Stimulated activated CD8-positive, alpha-beta memory T cell treated with anti-CD3 and anti-CD28 coated beads, Interleukin-2, amount 100 ng/mL, for 1 hour (primary cell): ENCODE results near the gene CLSTN2.

ENCODE experiments used
- DNase-seq, 2 donors: peaks; one replicate each; pipeline ENCODE4 v3.0.0-alpha.2; 2020; ENCODE audit warnings: low read depth in 2 of 2

CLSTN2 gene

GRCh38 chr3:139944256-139944910, 9.4 kb downstream of the CLSTN2 start:
- no peak for DNase-seq

GRCh38 chr3:139945386-139945785, 10.4 kb downstream of the CLSTN2 start:
- no peak for DNase-seq

GRCh38 chr3:139945942-139946341, 11.0 kb downstream of the CLSTN2 start:
- no peak for DNase-seq

- no peak for DNase-seq
These were observed 13.5 kb downstream of the CLSTN2 start for GRCh38 chr3:139948467-139948866.

- no peak for DNase-seq
These were observed 13.9 kb downstream of the CLSTN2 start for GRCh38 chr3:139948898-139949297.

- no peak for DNase-seq
These were observed 18.3 kb downstream of the CLSTN2 start for GRCh38 chr3:139953131-139953910.

GRCh38 chr3:139954146-139954860, 19.3 kb downstream of the CLSTN2 start:
- DNase-seq = no peak

GRCh38 chr3:139957844-139958243, 22.9 kb downstream of the CLSTN2 start:
- no peak for DNase-seq

GRCh38 chr3:139969386-139969785, 34.4 kb downstream of the CLSTN2 start:
- no peak for DNase-seq

- DNase-seq = no peak
These were observed 35.5 kb downstream of the CLSTN2 start for GRCh38 chr3:139970526-139970925.

- no peak for DNase-seq
These were observed 39.9 kb downstream of the CLSTN2 start for GRCh38 chr3:139974809-139975425.

GRCh38 chr3:139975594-139976365, 40.8 kb downstream of the CLSTN2 start:
- no peak for DNase-seq

GRCh38 chr3:139978966-139979365, 44.0 kb downstream of the CLSTN2 start:
- DNase-seq = no peak

GRCh38 chr3:139979991-139980390, 45.0 kb downstream of the CLSTN2 start:
- no peak for DNase-seq

- DNase-seq = no peak
These were observed 47.4 kb downstream of the CLSTN2 start for GRCh38 chr3:139982404-139982803.

- no peak for DNase-seq
These were observed 50.6 kb downstream of the CLSTN2 start for GRCh38 chr3:139985576-139985975.

GRCh38 chr3:139987908-139988307, 52.9 kb downstream of the CLSTN2 start:
- no peak for DNase-seq

GRCh38 chr3:139988472-139989156, 53.6 kb downstream of the CLSTN2 start:
- no peak for DNase-seq

GRCh38 chr3:139994891-139995290, 59.9 kb downstream of the CLSTN2 start:
- no peak for DNase-seq

GRCh38 chr3:140004271-140004670, 69.3 kb downstream of the CLSTN2 start:
- DNase-seq = no peak

- DNase-seq = no peak
These were observed 71.3 kb downstream of the CLSTN2 start for GRCh38 chr3:140006331-140006730.
